GM19238 (cell line): ENCODE results near the gene HYOU1.
A peak's percentile ranks its signal among the peaks of the same experiment; 100 is the strongest.
"Not testable (repeated sequence)": the region's sequence is repeated elsewhere in the genome, so short reads cannot be mapped to it uniquely, and the experiment has no call there.

Source experiments
- DNase-seq: peaks from one replicate; pipeline ENCODE4 v3.0.0; 2011; ENCODE audit warnings: low spot score; ENCODE audit not compliant: insufficient read length

Gene HYOU1

DNA sequence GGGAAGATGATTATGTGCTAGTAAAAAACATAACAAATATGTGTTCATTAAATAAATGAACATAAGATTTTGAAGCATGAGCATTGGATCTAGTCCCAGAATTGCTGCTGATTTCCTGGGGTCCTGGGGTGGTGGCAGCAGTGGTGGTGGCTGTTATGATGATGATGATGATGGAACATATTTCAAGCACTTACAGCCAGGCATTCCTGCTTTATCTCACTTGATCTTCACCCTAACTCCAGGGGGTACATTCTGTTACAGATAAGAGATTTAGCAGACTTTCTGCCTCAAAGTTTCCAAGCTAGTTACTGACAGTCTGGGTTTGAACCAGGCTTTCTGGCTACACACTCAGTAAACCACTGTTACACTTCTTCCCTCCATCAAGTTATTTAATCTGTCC is 33.3 kb downstream of the HYOU1 start:
- no peak for DNase-seq

GRCh38 chr11:119021631-119022030 is 35.4 kb downstream of the HYOU1 start:
- DNase-seq = no peak

- DNase-seq = no peak
Observed at GRCh38 chr11:119019996-119020395, 37.0 kb downstream of the HYOU1 start.

- DNase-seq = peak; percentile 92
Observed at GRCh38 chr11:119018074-119018938, 38.7 kb downstream of the HYOU1 start, which contains the start of the genes RPS25 and TRAPPC4. RPS25 (minus strand) TSS chr11:119018343; CDS start chr11:119018284, 59 bp downstream. TRAPPC4 (plus strand) TSS chr11:119018766; CDS start chr11:119018796, 30 bp downstream.

DNA sequence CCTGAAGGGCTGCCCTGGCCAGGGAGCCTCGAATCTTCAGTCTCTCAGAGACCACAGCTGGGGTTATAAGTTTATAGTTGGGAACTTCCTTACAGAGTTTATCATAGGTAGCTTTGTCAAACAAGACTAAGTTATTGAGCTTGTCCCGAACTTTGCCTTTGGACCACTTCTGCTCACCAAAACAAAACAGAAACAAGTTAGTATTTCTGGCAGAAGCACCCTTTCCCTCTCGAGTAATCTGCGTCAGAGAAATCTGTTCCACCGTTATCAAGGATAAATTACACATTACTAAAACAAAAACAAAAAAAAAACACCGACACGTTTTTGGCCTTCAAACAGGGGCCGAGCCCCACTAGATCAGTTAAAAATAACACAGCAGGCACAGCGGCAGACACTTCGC is 39.6 kb downstream of the HYOU1 start:
- not testable (repeated sequence) for DNase-seq

DNA sequence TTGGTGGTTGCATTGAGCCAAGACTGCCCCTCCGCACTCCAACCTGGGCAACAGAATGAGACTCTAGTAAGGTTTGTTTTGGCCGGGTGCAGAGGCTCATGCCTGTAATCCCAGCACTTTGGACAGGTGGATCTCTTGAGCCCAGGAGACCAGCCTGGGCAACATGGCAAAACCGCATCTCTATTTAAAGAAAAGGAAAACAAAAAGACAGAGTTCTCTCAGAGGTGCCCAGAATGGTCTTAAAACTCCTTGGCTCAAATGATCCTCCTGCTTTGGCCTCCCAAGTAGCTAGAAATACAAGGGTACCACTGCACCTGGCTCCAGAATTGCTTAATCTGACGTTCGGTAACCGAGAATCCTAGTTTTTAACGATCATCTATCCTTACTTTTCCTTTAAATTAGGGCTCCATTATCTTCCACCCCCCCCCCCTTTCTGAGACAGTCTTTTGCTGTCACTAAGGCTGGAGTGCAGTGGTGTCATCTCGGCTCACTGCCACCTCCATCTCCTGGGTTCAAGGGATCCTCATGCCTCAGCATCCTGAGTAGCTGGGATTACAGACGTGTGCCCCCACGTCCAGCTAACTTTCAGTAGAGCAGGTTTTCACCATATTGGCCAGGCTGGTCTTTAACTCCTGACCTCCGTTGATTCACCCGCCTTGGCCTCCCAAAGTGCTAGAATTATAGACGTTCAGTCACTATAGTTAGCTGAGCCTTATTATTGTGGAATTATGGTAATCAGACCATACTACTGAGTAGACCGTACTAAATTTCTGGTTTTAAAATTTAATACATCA is 40.6 kb downstream of the HYOU1 start:
- DNase-seq = no peak

GRCh38 chr11:119015054-119015611 is 41.9 kb downstream of the HYOU1 start:
- no peak for DNase-seq

DNA sequence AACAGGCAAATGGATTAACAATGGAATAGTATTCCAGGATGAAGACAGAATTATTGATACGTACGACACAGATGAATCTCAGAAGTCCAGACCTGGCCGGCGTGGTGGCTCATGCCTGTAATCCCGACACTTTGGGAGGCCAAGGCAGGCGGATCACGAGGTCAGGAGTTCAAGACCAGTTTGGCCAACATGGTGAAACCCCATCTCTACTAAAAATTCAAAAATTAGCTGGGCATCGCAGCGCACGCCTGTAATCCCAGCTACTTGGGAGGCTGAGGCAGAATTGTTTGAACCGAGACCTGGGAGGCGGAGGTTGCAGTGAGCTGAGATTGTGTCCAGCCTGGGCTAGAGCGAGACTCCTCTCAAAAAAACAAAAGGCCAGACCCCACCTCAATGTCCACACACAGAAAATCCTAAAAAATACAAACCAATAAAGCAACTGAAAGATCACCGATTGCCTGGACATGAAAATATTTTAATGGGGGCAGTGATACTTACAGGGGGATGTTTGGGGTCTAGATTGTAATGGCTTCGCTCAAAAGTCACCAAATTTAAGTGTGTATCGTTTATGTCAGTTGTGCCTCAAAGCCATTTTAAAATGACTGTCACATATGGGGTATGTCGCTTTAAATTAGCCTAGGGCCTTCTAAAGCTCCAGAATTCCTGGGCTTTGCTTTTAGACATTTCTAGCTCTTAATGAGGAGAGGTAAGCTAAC is 42.6 kb downstream of the HYOU1 start:
- DNase-seq = no peak

- DNase-seq = no peak
Observed at GRCh38 chr11:119012629-119013170, 44.3 kb downstream of the HYOU1 start.

- no peak for DNase-seq
Observed at GRCh38 chr11:119011476-119012053, 45.4 kb downstream of the HYOU1 start.

DNA sequence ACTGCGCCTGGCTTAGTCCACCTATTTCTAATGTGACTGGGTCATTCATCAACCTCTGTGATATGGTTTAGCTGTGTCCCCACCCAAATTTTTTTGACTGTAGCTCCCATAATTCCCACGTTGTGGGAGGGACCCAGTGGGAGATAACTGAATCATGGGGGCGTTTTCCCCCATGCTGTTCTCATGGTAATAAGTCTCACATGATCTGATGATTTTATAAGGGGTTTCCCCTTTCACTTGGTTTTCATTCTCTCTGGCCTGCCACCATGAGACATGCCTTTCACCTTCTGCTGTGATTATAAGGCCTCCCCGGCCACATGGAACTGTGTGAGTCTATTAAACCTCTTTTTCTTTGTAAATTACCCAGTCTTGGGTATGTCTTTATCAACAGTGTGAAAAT is 50.3 kb downstream of the HYOU1 start:
- no peak for DNase-seq

DNA sequence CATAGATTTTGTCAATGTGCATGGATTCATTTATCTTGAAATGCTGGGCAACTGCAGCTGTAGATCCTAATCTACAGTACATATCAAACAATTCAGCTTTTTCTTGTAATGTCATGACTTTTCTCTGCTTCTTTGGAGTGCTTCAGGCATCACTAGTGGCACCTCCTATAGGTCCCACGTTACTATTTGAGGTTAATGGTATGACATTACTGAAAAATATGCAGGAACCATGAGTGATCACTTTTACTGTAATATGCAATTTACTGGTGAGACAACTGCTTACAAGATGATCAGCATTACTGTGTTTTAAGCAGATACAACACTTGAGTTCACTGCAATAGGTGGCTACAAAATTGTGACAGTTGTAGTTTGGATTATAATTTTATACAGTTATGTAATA is 56.1 kb downstream of the HYOU1 start:
- no peak for DNase-seq

GRCh38 chr11:118998822-118999221 is 58.2 kb downstream of the HYOU1 start:
- no peak for DNase-seq

DNA sequence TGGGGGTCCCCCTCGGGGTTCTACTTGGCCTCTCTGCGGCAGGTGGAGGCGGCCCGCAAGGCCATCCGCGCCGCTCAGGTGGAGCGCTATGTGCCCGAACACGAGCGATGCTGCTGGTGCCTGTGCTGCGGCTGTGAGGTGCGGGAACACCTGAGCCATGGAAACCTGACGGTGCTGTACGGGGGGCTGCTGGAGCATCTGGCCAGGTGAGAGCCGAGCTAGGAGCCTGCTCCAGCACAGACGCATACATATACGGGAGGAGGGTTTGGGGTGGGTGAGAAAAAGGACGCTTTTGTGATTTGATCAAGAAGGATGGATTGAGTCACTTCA is 58.7 kb downstream of the HYOU1 start:
- no peak for DNase-seq

DNA sequence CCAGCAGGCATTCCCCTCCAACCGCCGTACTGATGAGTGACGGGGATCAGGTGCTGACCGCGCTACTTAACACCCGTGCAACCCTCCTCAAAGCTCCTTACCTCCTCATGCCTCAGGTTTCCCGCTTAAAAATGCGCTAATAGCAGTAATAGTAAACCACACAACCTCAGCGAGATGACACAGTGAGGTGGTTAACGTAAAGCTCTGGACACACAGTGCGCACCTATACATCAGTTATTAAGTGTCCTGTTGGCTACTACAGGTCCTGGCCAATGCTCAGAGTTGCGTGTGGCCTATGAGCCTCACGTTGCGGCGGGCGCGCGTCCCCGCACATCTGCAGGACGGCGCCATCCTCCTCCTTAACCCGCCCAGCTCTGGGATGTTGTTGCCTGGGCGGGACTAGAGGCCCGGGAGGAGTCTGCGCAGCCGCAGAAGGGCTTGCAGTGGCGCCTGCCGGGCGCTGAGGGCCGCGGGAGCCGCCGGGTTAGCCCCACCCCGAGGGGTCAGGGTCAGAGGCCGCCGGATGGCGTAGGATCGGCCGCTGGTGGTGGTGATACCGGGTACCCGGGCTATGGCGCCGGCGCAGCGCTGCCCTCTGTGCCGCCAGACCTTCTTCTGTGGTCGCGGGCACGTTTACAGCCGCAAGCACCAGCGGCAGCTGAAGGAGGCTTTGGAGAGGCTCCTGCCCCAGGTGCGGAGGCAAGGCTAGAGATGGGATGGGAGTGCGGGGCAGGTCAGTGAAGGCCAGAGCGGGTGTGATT is 59.2 kb downstream of the HYOU1 start, which contains the start of gene CENATAC:
Gene CENATAC, plus strand, starts transcription at position 512 of the 761 bp plus-strand sequence. Its CDS starts 60 bp downstream, at position 572.
- peak; percentile 97 for DNase-seq

GRCh38 chr11:118996926-118997626 is 59.9 kb downstream of the HYOU1 start:
- DNase-seq = peak; percentile 63
